Measurements from ENCODE around the gene KLC1.

KLC1 gene

GRCh38 chr14:103706551-103707328 is 77.7 kb downstream of the KLC1 start:
- DNase-seq = no peak

- DNase-seq = no peak
Observed at GRCh38 chr14:103707329-103708263, 78.6 kb downstream of the KLC1 start.

GRCh38 chr14:103708750-103709187 is 79.8 kb downstream of the KLC1 start:
- no peak for DNase-seq

GRCh38 chr14:103709814-103710213 is 80.8 kb downstream of the KLC1 start:
- no peak for DNase-seq

GRCh38 chr14:103710771-103711377 is 81.9 kb downstream of the KLC1 start:
- no peak for DNase-seq

- no peak for DNase-seq
Observed at GRCh38 chr14:103711516-103712431, 82.8 kb downstream of the KLC1 start.

GRCh38 chr14:103712633-103713247 is 83.7 kb downstream of the KLC1 start:
- no peak for DNase-seq

GRCh38 chr14:103713304-103714062 is 84.5 kb downstream of the KLC1 start:
- no peak for DNase-seq

- DNase-seq = no peak
Observed at GRCh38 chr14:103714063-103714724, 85.2 kb downstream of the KLC1 start.

GRCh38 chr14:103715052-103716000 is 86.3 kb downstream of the KLC1 start, which contains the start of the genes XRCC3 and ZFYVE21:
XRCC3 (minus strand) TSS chr14:103715451; CDS start chr14:103711087, 4,364 bp downstream.
ZFYVE21 (plus strand) TSS chr14:103715810; CDS start chr14:103715842, 32 bp downstream.
- DNase-seq = peak; percentile 97

- DNase-seq = peak; percentile 29
Observed at GRCh38 chr14:103716091-103716801, 87.2 kb downstream of the KLC1 start.

GRCh38 chr14:103716899-103717411 is 87.9 kb downstream of the KLC1 start:
- no peak for DNase-seq

GRCh38 chr14:103718572-103718971 is 89.6 kb downstream of the KLC1 start:
- no peak for DNase-seq

GRCh38 chr14:103719751-103720150 is 90.7 kb downstream of the KLC1 start:
- no peak for DNase-seq

GRCh38 chr14:103721334-103722120 is 92.5 kb downstream of the KLC1 start:
- DNase-seq = no peak

GRCh38 chr14:103723748-103724081 is 94.7 kb downstream of the KLC1 start:
- no peak for DNase-seq

- DNase-seq = no peak
Observed at GRCh38 chr14:103724116-103724515, 95.1 kb downstream of the KLC1 start.

Data from RPMI8226 (cell line).